ENCODE measurements around the gene FAM187B.

- TF ChIP-seq CTCF (IDR thresholded peaks at IDR 0.05; ENCODE audit: low read depth, low read length) (no peak), EZH2phosphoT487 (IDR thresholded peaks at IDR 0.05; ENCODE audit: low read depth) (no peak)
These were observed 43.0 kb upstream of the FAM187B start for GRCh38 chr19:35271546-35271945.

Data from OCI-LY3 (cell line).